ENCODE data around the gene OPRD1. TPM values are rescaled to one million over a fixed set of nuclear protein-coding genes. Genes with fewer than 3 reads are reported as not detected.
A peak's percentile ranks its signal among the peaks of the same experiment; 100 is the strongest.

OPRD1 gene
- total and polyA plus RNA-seq, 2 donors (not counting 1 experiment from before 2014, with no cell fraction given), result not detected

- Mint-ChIP-seq H3K4me1 (peaks cover 63% of the 10 kb centered on the region), H3K27me3 (no peaks in the 10 kb centered on the region)
- peak overlapping the region; percentile 76 to 93 (median 82) for H3K4me3 ChIP-seq (ENCODE audit: control extremely low read depth in 1 of 5, extremely low read depth in 1 of 5, insufficient read depth in 1 of 5, low read depth in 2 of 5, low read length in 4 of 5)
Measured at GRCh38 chr1:28886731-28887418, 74.9 kb downstream of the OPRD1 start.

More at GRCh38 chr1:28886731-28887418, 74.9 kb downstream of the OPRD1 start:
- Mint-ChIP-seq H3K27ac (peak overlapping the region; percentile 95), H3K9me3 (ENCODE audit: insufficient read depth) (no peaks in the 10 kb centered on the region), H3K4me3 (peak overlapping the region; percentile 92)
- Histone ChIP-seq H4K20me1 (ENCODE audit: control insufficient read depth, insufficient read depth, low read length, poor library complexity, severe bottlenecking) (no peaks in the 10 kb centered on the region), H3K4me2 (replicated peaks; ENCODE audit: low read depth, low read length, poor library complexity, severe bottlenecking) (peak overlapping the region; percentile 92), H3K27me3 (replicated peaks in 1 of 4; ENCODE audit: control extremely low read depth in 1 of 4, control insufficient read depth in 3 of 4, insufficient read depth in 4 of 4, low read length in 3 of 4) (no peaks in the 10 kb centered on the region), H3K9ac (ENCODE audit: low read length) (peak overlapping the region; percentile 96), H3K9me3 (ENCODE audit: control extremely low read depth in 1 of 3, control insufficient read depth in 2 of 3, insufficient read depth in 1 of 3, low read length in 2 of 3) (no peaks in the 10 kb centered on the region), H3K79me2 (ENCODE audit: control insufficient read depth, insufficient read depth, low read length) (peaks cover 31% of the 10 kb centered on the region), H2AFZ (ENCODE audit: insufficient read depth, low read depth, low read length, poor library complexity, severe bottlenecking) (peak overlapping the region; percentile 69), H3K36me3 (replicated peaks in 1 of 2; ENCODE audit: control extremely low read depth in 1 of 2, control insufficient read depth in 1 of 2, extremely low read depth in 1 of 2, insufficient read depth in 2 of 2, low read length in 1 of 2) (no peaks in the 10 kb centered on the region), H3K4me1 (ENCODE audit: control insufficient read depth in 2 of 2, insufficient read depth in 2 of 2, low read length in 2 of 2) (peaks cover 26 to 54% of the 10 kb centered on the region in 2 donors), H3K27ac (ENCODE audit: low read length in 2 of 2) (peak overlapping the region; percentile 56 to 97)
- peak; percentile 73 for ATAC-seq (ENCODE audit: low read depth)
- under 1% methylated on average over 43 of the region's 43 CpGs for WGBS (ENCODE audit: insufficient coverage)
- ChIA-PET CTCF (interaction anchor here (0.8 to 6.5 kb wide), 6 partner anchors 10 to 315 kb away, joined by 4 to 112 read pairs (median 6); no protein-coding TSS in a partner anchor), POLR2A (interaction anchor here (0.5 to 2.2 kb wide), 4 partner anchors 22 to 295 kb away, joined by 3 to 12 read pairs (median 6); partner anchors contain the start of genes EPB41 and SRSF4)
- TF ChIP-seq CTCF (IDR thresholded peaks at IDR 0.05) (no peak), EZH2 (IDR thresholded peaks at IDR 0.05; ENCODE audit: borderline replicate concordance, insufficient read depth, low read depth, low read length, poor library complexity, severe bottlenecking) (no peak)
- intact Hi-C loops (cut with micrococcal nuclease), result loop anchor here (1.0 to 10.0 kb wide), 5 partner anchors 27 to 632 kb away; partner anchors contain the start of genes EPB41, RCC1 and SESN2
- peak; percentile 94 for DNase-seq

Measured in B cell (primary cell).